Right lobe of liver (tissue), 4 donors: ENCODE data around the gene SPAG7.

Source experiments
- CTCF ChIP-seq, 4 donors: fragments of 200-600 bp in 3 of 4; fragments of 450-650 bp in 1 of 4; IDR thresholded peaks; one replicate each; pipeline versions ENCODE4 v1.5.1 to v1.8.0; 2016 to 2022; ENCODE audit warnings: antibody characterized with exemption in 4 of 4, mild to moderate bottlenecking in 2 of 4
- POLR2A ChIP-seq: fragments of 450-650 bp; IDR thresholded peaks from one replicate; pipeline ENCODE4 v1.6.1; 2017; ENCODE audit warnings: antibody characterized with exemption, mild to moderate bottlenecking
- donor health status: DM: no; HTN: no; CAD: no.
- donor health status: DM: no; HTN: no; CAD: no.
- donor health status: DM: no; HTN: yes; CAD: no.

GRCh38 chr17:4920351-4921048, 47.1 kb downstream of the SPAG7 start:
- TF ChIP-seq POLR2A (peak; percentile 45), CTCF (IDR thresholded peaks at IDR 0.05) (no peak)
